ENCODE measurements around the gene ATP1A4. TPM values are rescaled to one million over a fixed set of nuclear protein-coding genes. Genes with fewer than 3 reads are reported as not detected.

The ATP1A4 gene
- total and polyA plus RNA-seq, 2 donors (not counting 1 experiment from before 2014, with no cell fraction given): not detected

- TF ChIP-seq EZH2 (IDR thresholded peaks at IDR 0.05; ENCODE audit: low read length, missing control alignments): no peak
- TF ChIP-seq, protein P1, sequence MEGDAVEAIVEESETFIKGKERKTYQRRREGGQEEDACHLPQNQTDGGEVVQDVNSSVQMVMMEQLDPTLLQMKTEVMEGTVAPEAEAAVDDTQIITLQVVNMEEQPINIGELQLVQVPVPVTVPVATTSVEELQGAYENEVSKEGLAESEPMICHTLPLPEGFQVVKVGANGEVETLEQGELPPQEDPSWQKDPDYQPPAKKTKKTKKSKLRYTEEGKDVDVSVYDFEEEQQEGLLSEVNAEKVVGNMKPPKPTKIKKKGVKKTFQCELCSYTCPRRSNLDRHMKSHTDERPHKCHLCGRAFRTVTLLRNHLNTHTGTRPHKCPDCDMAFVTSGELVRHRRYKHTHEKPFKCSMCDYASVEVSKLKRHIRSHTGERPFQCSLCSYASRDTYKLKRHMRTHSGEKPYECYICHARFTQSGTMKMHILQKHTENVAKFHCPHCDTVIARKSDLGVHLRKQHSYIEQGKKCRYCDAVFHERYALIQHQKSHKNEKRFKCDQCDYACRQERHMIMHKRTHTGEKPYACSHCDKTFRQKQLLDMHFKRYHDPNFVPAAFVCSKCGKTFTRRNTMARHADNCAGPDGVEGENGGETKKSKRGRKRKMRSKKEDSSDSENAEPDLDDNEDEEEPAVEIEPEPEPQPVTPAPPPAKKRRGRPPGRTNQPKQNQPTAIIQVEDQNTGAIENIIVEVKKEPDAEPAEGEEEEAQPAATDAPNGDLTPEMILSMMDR (conservative IDR thresholded peaks at IDR 0.05 in 1 of 2, IDR thresholded peaks at IDR 0.05 in 1 of 2; ENCODE audit: low read depth in 1 of 2, low read length in 2 of 2): no peak
- no peak for DNase-seq (ENCODE audit: low read depth in 2 of 2)
- no peak overlapping the region for H3K4me3 ChIP-seq (replicated peaks in 1 of 4; ENCODE audit: control extremely low read depth in 1 of 4, insufficient read depth in 1 of 4, low read depth in 3 of 4, low read length in 4 of 4)
- no peaks in the 10 kb centered on the region for H3K79me2 ChIP-seq (ENCODE audit: control insufficient read depth, insufficient read depth, low read length)
- H3K27me3 ChIP-seq (ENCODE audit: control insufficient read depth, insufficient read depth, low read length): peaks cover 12% of the 10 kb centered on the region
- H3K9ac ChIP-seq (ENCODE audit: insufficient read depth, low read length): no peak overlapping the region
- no peak overlapping the region for H2AFZ ChIP-seq (ENCODE audit: low read length)
- H3K27ac ChIP-seq (ENCODE audit: insufficient read depth, low read length): no peak overlapping the region
- H3K4me1 ChIP-seq (ENCODE audit: control insufficient read depth, extremely low read depth, insufficient read depth, low read length): no peaks in the 10 kb centered on the region
- H3K36me3 ChIP-seq (ENCODE audit: control insufficient read depth, insufficient read depth, low read length): no peaks in the 10 kb centered on the region
- no peak overlapping the region for H3K4me2 ChIP-seq (ENCODE audit: extremely low read depth, insufficient read depth, low read length)
- no peaks in the 10 kb centered on the region for H3K9me3 ChIP-seq (ENCODE audit: control insufficient read depth, insufficient read depth, low read depth, low read length)
- H4K20me1 ChIP-seq (ENCODE audit: control insufficient read depth, extremely low read depth, insufficient read depth, low read length): no peaks in the 10 kb centered on the region
These were observed 17.2 kb upstream of the ATP1A4 start for GRCh38 chr1:160133990-160134770.

GRCh38 chr1:160134791-160135572 lies 16.4 kb upstream of the ATP1A4 start:
- H3K79me2 ChIP-seq (ENCODE audit: control insufficient read depth, insufficient read depth, low read length): no peaks in the 10 kb centered on the region
- H3K36me3 ChIP-seq (ENCODE audit: control insufficient read depth, insufficient read depth, low read length): no peaks in the 10 kb centered on the region
- no peaks in the 10 kb centered on the region for H3K9me3 ChIP-seq (ENCODE audit: control insufficient read depth, insufficient read depth, low read depth, low read length)
- no peak overlapping the region for H2AFZ ChIP-seq (ENCODE audit: low read length)
- H3K4me3 ChIP-seq (replicated peaks in 1 of 4; ENCODE audit: control extremely low read depth in 1 of 4, insufficient read depth in 1 of 4, low read depth in 3 of 4, low read length in 4 of 4): no peak overlapping the region
- no peak overlapping the region for H3K27ac ChIP-seq (ENCODE audit: insufficient read depth, low read length)
- H4K20me1 ChIP-seq (ENCODE audit: control insufficient read depth, extremely low read depth, insufficient read depth, low read length): no peaks in the 10 kb centered on the region
- H3K4me1 ChIP-seq (ENCODE audit: control insufficient read depth, extremely low read depth, insufficient read depth, low read length): no peaks in the 10 kb centered on the region
- H3K27me3 ChIP-seq (ENCODE audit: control insufficient read depth, insufficient read depth, low read length): peaks cover 8% of the 10 kb centered on the region
- TF ChIP-seq EZH2 (IDR thresholded peaks at IDR 0.05; ENCODE audit: low read length, missing control alignments): no peak
- TF ChIP-seq, protein P1 (conservative IDR thresholded peaks at IDR 0.05 in 1 of 2, IDR thresholded peaks at IDR 0.05 in 1 of 2; ENCODE audit: low read depth in 1 of 2, low read length in 2 of 2): no peak
- no peak overlapping the region for H3K4me2 ChIP-seq (ENCODE audit: extremely low read depth, insufficient read depth, low read length)
- no peak for DNase-seq (ENCODE audit: low read depth in 2 of 2)
- H3K9ac ChIP-seq (ENCODE audit: insufficient read depth, low read length): no peak overlapping the region

GRCh38 chr1:160136121-160136925 lies 15.1 kb upstream of the ATP1A4 start:
- Histone ChIP-seq H3K27ac (ENCODE audit: insufficient read depth, low read length) (no peak overlapping the region), H3K27me3 (ENCODE audit: control insufficient read depth, insufficient read depth, low read length) (peaks cover 11% of the 10 kb centered on the region)
- TF ChIP-seq EZH2 (IDR thresholded peaks at IDR 0.05; ENCODE audit: low read length, missing control alignments): no peak
- TF ChIP-seq, protein P1 (conservative IDR thresholded peaks at IDR 0.05 in 1 of 2, IDR thresholded peaks at IDR 0.05 in 1 of 2; ENCODE audit: low read depth in 1 of 2, low read length in 2 of 2): no peak

More at GRCh38 chr1:160136121-160136925, 15.1 kb upstream of the ATP1A4 start:
- Histone ChIP-seq H3K4me3 (replicated peaks in 1 of 4; ENCODE audit: control extremely low read depth in 1 of 4, insufficient read depth in 1 of 4, low read depth in 3 of 4, low read length in 4 of 4) (no peak overlapping the region), H3K36me3 (ENCODE audit: control insufficient read depth, insufficient read depth, low read length) (no peaks in the 10 kb centered on the region), H3K4me1 (ENCODE audit: control insufficient read depth, extremely low read depth, insufficient read depth, low read length) (no peaks in the 10 kb centered on the region), H3K9me3 (ENCODE audit: control insufficient read depth, insufficient read depth, low read depth, low read length) (no peaks in the 10 kb centered on the region), H3K9ac (ENCODE audit: insufficient read depth, low read length) (no peak overlapping the region), H2AFZ (ENCODE audit: low read length) (no peak overlapping the region), H3K79me2 (ENCODE audit: control insufficient read depth, insufficient read depth, low read length) (no peaks in the 10 kb centered on the region), H3K4me2 (ENCODE audit: extremely low read depth, insufficient read depth, low read length) (no peak overlapping the region), H4K20me1 (ENCODE audit: control insufficient read depth, extremely low read depth, insufficient read depth, low read length) (no peaks in the 10 kb centered on the region)
- no peak for DNase-seq (ENCODE audit: low read depth in 2 of 2)

Data from fibroblast of lung (primary cell).